Measurements from ENCODE around the gene ZCCHC24.

DNA sequence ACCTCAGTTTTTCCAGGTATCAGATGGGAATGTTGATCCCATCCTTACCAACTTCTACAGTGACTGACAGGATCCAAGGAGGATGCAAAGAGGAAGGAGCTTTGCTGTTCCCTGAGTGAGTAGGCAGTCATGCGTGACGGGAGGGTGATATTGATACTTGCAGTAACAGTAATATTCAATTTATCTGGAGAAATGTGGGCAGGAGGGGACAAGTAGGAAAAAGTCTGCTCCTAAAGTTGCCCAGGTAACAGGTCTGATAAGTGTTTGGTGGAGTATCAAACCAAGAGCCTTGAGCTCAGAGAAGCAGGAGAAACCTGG, 3.3 kb upstream of the ZCCHC24 start:
- TF ChIP-seq POLR2AphosphoS5 (IDR thresholded peaks at IDR 0.05), result no peak
- TF ChIP-seq, protein P1, sequence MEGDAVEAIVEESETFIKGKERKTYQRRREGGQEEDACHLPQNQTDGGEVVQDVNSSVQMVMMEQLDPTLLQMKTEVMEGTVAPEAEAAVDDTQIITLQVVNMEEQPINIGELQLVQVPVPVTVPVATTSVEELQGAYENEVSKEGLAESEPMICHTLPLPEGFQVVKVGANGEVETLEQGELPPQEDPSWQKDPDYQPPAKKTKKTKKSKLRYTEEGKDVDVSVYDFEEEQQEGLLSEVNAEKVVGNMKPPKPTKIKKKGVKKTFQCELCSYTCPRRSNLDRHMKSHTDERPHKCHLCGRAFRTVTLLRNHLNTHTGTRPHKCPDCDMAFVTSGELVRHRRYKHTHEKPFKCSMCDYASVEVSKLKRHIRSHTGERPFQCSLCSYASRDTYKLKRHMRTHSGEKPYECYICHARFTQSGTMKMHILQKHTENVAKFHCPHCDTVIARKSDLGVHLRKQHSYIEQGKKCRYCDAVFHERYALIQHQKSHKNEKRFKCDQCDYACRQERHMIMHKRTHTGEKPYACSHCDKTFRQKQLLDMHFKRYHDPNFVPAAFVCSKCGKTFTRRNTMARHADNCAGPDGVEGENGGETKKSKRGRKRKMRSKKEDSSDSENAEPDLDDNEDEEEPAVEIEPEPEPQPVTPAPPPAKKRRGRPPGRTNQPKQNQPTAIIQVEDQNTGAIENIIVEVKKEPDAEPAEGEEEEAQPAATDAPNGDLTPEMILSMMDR (IDR thresholded peaks at IDR 0.05), result no peak

All from stomach (tissue), 4 donors.